GM12892 (cell line): ENCODE measurements around the gene PEX11B.

Experiments
- POLR2A ChIP-seq: IDR thresholded peaks from 2 replicates; pipeline ENCODE4 v1.6.1; 2011; ENCODE audit warnings: low read depth, low read length, control low read depth
- POLR2AphosphoS5 ChIP-seq: IDR thresholded peaks from 2 replicates; pipeline ENCODE4 v1.6.1; 2011; ENCODE audit warnings: low read depth, low read length, control low read depth
- TAF1 ChIP-seq: IDR thresholded peaks from 2 replicates; pipeline ENCODE4 v1.6.1; 2011; ENCODE audit warnings: low read depth, mild to moderate bottlenecking, control low read depth, low read length, borderline replicate concordance

- no peak for TF ChIP-seq POLR2A
- TF ChIP-seq POLR2AphosphoS5 = no peak
- TF ChIP-seq TAF1 = no peak
Measured at GRCh38 chr1:145892486-145893087, 25.9 kb downstream of the PEX11B start.
